DMS 273 treated with DMSO at 0.1 percent for 48 hours (cell line): ENCODE data around the gene FARP1.

Source experiments
- DNase-seq: peaks from one replicate; lab custom pipeline; 2025; lab: John Stamatoyannopoulos, UW

Gene FARP1

GRCh38 chr13:98203646-98204326, 60.9 kb downstream of the FARP1 start:
- DNase-seq = no peak

GRCh38 chr13:98204546-98204945, 61.7 kb downstream of the FARP1 start:
- no peak for DNase-seq

- no peak for DNase-seq
These were observed 64.1 kb downstream of the FARP1 start for GRCh38 chr13:98206946-98207345.

GRCh38 chr13:98207416-98207815, 64.5 kb downstream of the FARP1 start:
- no peak for DNase-seq

- DNase-seq = no peak
These were observed 65.7 kb downstream of the FARP1 start for GRCh38 chr13:98208606-98209005.

GRCh38 chr13:98212763-98213162, 69.9 kb downstream of the FARP1 start:
- no peak for DNase-seq

GRCh38 chr13:98213354-98213753, 70.5 kb downstream of the FARP1 start:
- no peak for DNase-seq

- peak; percentile 15 for DNase-seq
These were observed 71.2 kb downstream of the FARP1 start for GRCh38 chr13:98214008-98214643.

- no peak for DNase-seq
These were observed 71.8 kb downstream of the FARP1 start for GRCh38 chr13:98214707-98215106.

GRCh38 chr13:98215508-98215907, 72.6 kb downstream of the FARP1 start:
- no peak for DNase-seq

GRCh38 chr13:98216135-98216565, 73.3 kb downstream of the FARP1 start:
- DNase-seq = no peak

GRCh38 chr13:98216711-98217285, 73.9 kb downstream of the FARP1 start:
- DNase-seq = no peak

GRCh38 chr13:98217597-98217996, 74.7 kb downstream of the FARP1 start:
- no peak for DNase-seq

GRCh38 chr13:98219685-98220084, 76.8 kb downstream of the FARP1 start:
- DNase-seq = no peak

- no peak for DNase-seq
These were observed 77.4 kb downstream of the FARP1 start for GRCh38 chr13:98220271-98220791.

GRCh38 chr13:98221234-98221633, 78.3 kb downstream of the FARP1 start:
- DNase-seq = no peak

GRCh38 chr13:98222081-98222554, 79.2 kb downstream of the FARP1 start:
- no peak for DNase-seq

- no peak for DNase-seq
These were observed 79.9 kb downstream of the FARP1 start for GRCh38 chr13:98222816-98223215.

- DNase-seq = no peak
These were observed 80.8 kb downstream of the FARP1 start for GRCh38 chr13:98223741-98224140.

- DNase-seq = no peak
These were observed 81.7 kb downstream of the FARP1 start for GRCh38 chr13:98224557-98224956.

GRCh38 chr13:98225036-98225940, 82.4 kb downstream of the FARP1 start:
- DNase-seq = no peak

- no peak for DNase-seq
These were observed 83.6 kb downstream of the FARP1 start for GRCh38 chr13:98226496-98226895.
